GM12892 (cell line): ENCODE measurements around the gene DCLRE1B.

Experiments
- POLR2A ChIP-seq: IDR thresholded peaks from 2 replicates; pipeline ENCODE4 v1.6.1; 2011; ENCODE audit warnings: low read depth, low read length, control low read depth
- POLR2AphosphoS5 ChIP-seq: IDR thresholded peaks from 2 replicates; pipeline ENCODE4 v1.6.1; 2011; ENCODE audit warnings: low read depth, low read length, control low read depth

DNA sequence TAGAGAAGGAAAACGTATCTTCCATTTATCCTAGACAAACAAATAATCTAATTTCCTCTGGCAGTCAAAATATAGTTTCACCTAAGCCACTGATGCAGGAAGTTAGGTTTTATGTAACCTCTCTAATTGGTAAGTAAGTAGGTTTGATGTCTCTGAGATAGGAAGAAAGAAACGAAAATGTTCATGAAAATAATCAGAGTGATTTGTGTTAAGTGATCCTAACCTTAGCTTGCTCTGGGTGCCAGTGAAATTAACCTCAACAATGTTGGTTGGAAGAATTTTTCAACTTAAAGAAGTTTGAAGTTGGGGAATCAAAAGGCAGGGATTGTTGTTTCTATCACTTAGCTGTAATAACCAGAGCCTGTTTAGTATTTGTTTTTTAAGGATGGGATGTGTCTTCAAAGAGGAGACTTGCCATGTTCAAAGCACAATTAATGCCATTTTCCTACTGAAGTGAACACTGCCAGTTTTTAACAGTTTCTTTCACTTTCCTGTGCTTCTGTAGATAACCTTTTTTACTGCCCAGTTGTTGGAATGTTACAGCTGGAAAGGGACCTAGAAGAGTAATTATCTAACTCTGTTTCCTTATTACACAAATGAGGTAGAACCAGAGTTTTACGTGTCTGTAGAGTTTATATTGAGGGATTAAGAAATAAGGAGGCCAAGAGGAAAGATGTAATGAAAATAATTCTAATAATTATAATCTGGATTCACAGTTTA, 42.4 kb downstream of the DCLRE1B start:
- TF ChIP-seq POLR2AphosphoS5 (no peak), POLR2A (no peak)
